HepG2 (cell line): ENCODE measurements around the gene OR1D5. TPM values are rescaled to one million over a fixed set of nuclear protein-coding genes. Genes with fewer than 3 reads are reported as not detected.

Experiments used
- ATAC-seq: fragments of 200-7000 bp; cut with Tn5 transposase; 3 replicates; pipeline ENCODE4 v1.9.1; 2020; ENCODE audit warnings: mild to moderate bottlenecking, moderate library complexity
- BruUV-seq: library from RNA; stranded (reverse); fragments of 400-500 nt; replicated peaks from 2 replicates; lab custom pipeline; 2021; lab: Mats Ljungman, UMichigan
- CTCF ChIA-PET: fragments of 300-600 bp; formaldehyde crosslinking; extraction: SDS; loops from one replicate; lab custom pipeline; 2021; ENCODE audit warnings: low total read pairs, inconsistent platforms, low intra/inter-chr PET ratio; lab: Yijun Ruan, JAX
- POLR2A ChIA-PET: fragments of 350-600 bp; sonication (Branson Sonifier 250); formaldehyde crosslinking; loops from one replicate; lab custom pipeline; 2020; ENCODE audit warnings: antibody characterized with exemption, inconsistent platforms; lab: Yijun Ruan, JAX
- DNase-seq: peaks from one replicate; pipeline ENCODE4 v3.0.0-alpha.2; 2015; ENCODE audit warnings: low spot score
- FAIRE-seq: peaks from 3 replicates; lab custom pipeline; 2011; peaks lifted over from hg19 to GRCh38; lab: Jason Lieb, UNC
- H2AFZ ChIP-seq: one replicate; pipeline ENCODE4 v1.6.1; 2011; ENCODE audit warnings: low read length, inconsistent platforms
- H3K27ac ChIP-seq: fragments of 300-600 bp; 3 replicates; pipeline ENCODE4 v1.8.0; 2011; ENCODE audit warnings: mixed run types, mild to moderate bottlenecking, mixed read lengths, low read length, inconsistent platforms; ENCODE audit not compliant: insufficient read depth; ENCODE audit errors: extremely low read length
- H3K27me3 ChIP-seq, 2 experiments: fragments of 200-600 bp in 1 of 2; 2 replicates in 1 of 2; 3 replicates in 1 of 2; pipeline versions ENCODE4 v1.6.0 to v1.8.0; 2011; ENCODE audit warnings: low read length in 2 of 2, mild to moderate bottlenecking in 2 of 2, moderate library complexity in 2 of 2, inconsistent platforms in 1 of 2; ENCODE audit not compliant: insufficient read depth in 2 of 2, control insufficient read depth in 1 of 2
- H3K36me3 ChIP-seq, 2 experiments: fragments of 200-600 bp in 1 of 2; replicated peaks in 1 of 2; 2 replicates in 1 of 2; 3 replicates in 1 of 2; pipeline versions ENCODE4 v1.5.1 to v1.8.0; 2011; ENCODE audit warnings: low read length in 2 of 2, inconsistent platforms in 1 of 2; ENCODE audit not compliant: insufficient read depth in 2 of 2, control insufficient read depth in 1 of 2
- H3K4me1 ChIP-seq: 2 replicates; pipeline ENCODE4 v1.5.1; 2012; ENCODE audit warnings: low read length, inconsistent platforms; ENCODE audit not compliant: insufficient read depth
- H3K4me2 ChIP-seq: 2 replicates; pipeline ENCODE4 v1.6.0; 2011; ENCODE audit warnings: low read depth, low read length, inconsistent platforms
- H3K4me3 ChIP-seq, 3 experiments: fragments of 200-600 bp in 1 of 3; sonication (generic), shearing (Covaris generic) in 1 of 3; replicated peaks in 1 of 3; 2 replicates each; pipeline ENCODE4 v1.5.1; 2011 to 2016; ENCODE audit warnings: low read length in 3 of 3, inconsistent platforms in 2 of 3, low read depth in 2 of 3, mild to moderate bottlenecking in 2 of 3, control low read depth in 1 of 3, mixed read lengths in 1 of 3; ENCODE audit not compliant: insufficient read depth in 1 of 3
- H3K79me2 ChIP-seq: one replicate; pipeline ENCODE4 v1.6.1; 2011; ENCODE audit warnings: low read length, inconsistent platforms; ENCODE audit not compliant: insufficient read depth
- H3K9ac ChIP-seq: 2 replicates; pipeline ENCODE4 v1.6.0; 2011; ENCODE audit warnings: mild to moderate bottlenecking, low read depth, low read length, inconsistent platforms; ENCODE audit not compliant: insufficient read depth
- H3K9me3 ChIP-seq: 2 replicates; pipeline ENCODE4 v1.5.1; 2012; ENCODE audit warnings: mild to moderate bottlenecking, low read length
- H4K20me1 ChIP-seq: 2 replicates; pipeline ENCODE4 v1.6.0; 2011; ENCODE audit warnings: inconsistent platforms, mild to moderate bottlenecking, low read length, moderate library complexity; ENCODE audit not compliant: insufficient read depth
- ELF3 ChIP-seq: IDR thresholded peaks from 2 replicates; pipeline ENCODE4 v1.6.1; 2016; ENCODE audit warnings: missing genetic modification reagents, missing compliant biosample characterization
- HHEX ChIP-seq: IDR thresholded peaks from 2 replicates; pipeline ENCODE4 v1.6.1; 2016; ENCODE audit warnings: control low read depth
- HIVEP1 ChIP-seq: sonication (generic); formaldehyde crosslinking; IDR thresholded peaks from 2 replicates; pipeline ENCODE4 v1.4.0; 2020; ENCODE audit warnings: mild to moderate bottlenecking, missing genetic modification reagents
- HMGA1 ChIP-seq: sonication (generic); formaldehyde crosslinking; conservative IDR thresholded peaks from 2 replicates; pipeline ENCODE4 v1.4.0; 2020; ENCODE audit warnings: missing genetic modification reagents
- KDM6A ChIP-seq: IDR thresholded peaks from 2 replicates; pipeline ENCODE4 v1.6.1; 2016; ENCODE audit warnings: low read depth
- KLF16 ChIP-seq, 2 experiments: sonication (generic) in 1 of 2; formaldehyde crosslinking in 1 of 2; IDR thresholded peaks; 2 replicates each; pipeline versions ENCODE4 v1.6.1 to v1.8.0; 2016 to 2023; ENCODE audit warnings: missing genetic modification reagents in 2 of 2, missing compliant biosample characterization in 1 of 2
- SMARCE1 ChIP-seq: fragments of 450-650 bp; IDR thresholded peaks from 2 replicates; pipeline ENCODE4 v1.6.1; 2017; ENCODE audit warnings: borderline replicate concordance
- SNRNP70 ChIP-seq: fragments of 200-400 bp; formaldehyde crosslinking; IDR thresholded peaks from 2 replicates; pipeline ENCODE4 v1.6.1; 2017; ENCODE audit warnings: mild to moderate bottlenecking, low read depth, low read length, moderate library complexity
- SYNCRIP ChIP-seq: fragments of 200-400 bp; formaldehyde crosslinking; IDR thresholded peaks from 2 replicates; pipeline ENCODE4 v1.6.1; 2018; ENCODE audit warnings: mild to moderate bottlenecking, low read depth, low read length; ENCODE audit not compliant: insufficient read depth
- ZFP90 ChIP-seq: sonication (generic); formaldehyde crosslinking; IDR thresholded peaks from 2 replicates; pipeline ENCODE4 v1.8.0; 2022; ENCODE audit warnings: missing genetic modification reagents, mild to moderate bottlenecking, inconsistent platforms, borderline replicate concordance
- ZNF263 ChIP-seq: sonication (generic); formaldehyde crosslinking; IDR thresholded peaks from 2 replicates; pipeline ENCODE4 v1.4.0; 2020; ENCODE audit warnings: missing genetic modification reagents
- WGBS: methylation state at CpG from one replicate; pipeline ENCODE4 v1.1.6; 2017; ENCODE audit warnings: low lambda C conversion rate; 5-methylcytosine and 5-hydroxymethylcytosine counted together
- in situ Hi-C: cut with HindIII; loops from 2 replicates; pipeline ENCODE4 v1.10.0; 2017; ENCODE audit warnings: low pct_unique_long_range_greater_than_20kb; ENCODE audit not compliant: extremely low pct_ligation_motif_present
- intact Hi-C: fragments of 100-400 bp; cut with micrococcal nuclease; formaldehyde crosslinking; loops from one replicate; pipeline ENCODE4 v1.10.0; 2022; ENCODE audit not compliant: unreplicated experiment
- polyA plus RNA-seq, 8 experiments: library from polyadenylated mRNA; depleted of rRNA in 3 of 8; stranded (reverse) in 7 of 8; unstranded in 1 of 8; fragments of >200 nt; fragmentation: Illumina TruSeq in 4 of 8; extraction: Trizol in 4 of 8; gene quantifications; 2 replicates each; pipeline versions ENCODE4 v1.2.1 to v1.2.3, GENCODE V29; 2011 to 2016; ENCODE audit warnings: low read depth in 4 of 8, missing spikeins in 1 of 8, mixed read lengths in 1 of 8; ENCODE audit not compliant: insufficient read depth in 1 of 8
- total RNA-seq, 5 experiments: library from RNA; depleted of rRNA; stranded (reverse); fragments of >200 nt; fragmentation: Illumina TruSeq; extraction: Trizol; gene quantifications; 2 replicates each; pipeline ENCODE4 v1.2.3, GENCODE V29; 2016; ENCODE audit warnings: low read depth in 1 of 5
- TF ChIP-seq, protein P1 (sequence below): sonication (generic); formaldehyde crosslinking; IDR thresholded peaks from 2 replicates; pipeline ENCODE4 v1.5.0; 2020; ENCODE audit warnings: mild to moderate bottlenecking, missing genetic modification reagents
- TF ChIP-seq, protein P2 (sequence below): IDR thresholded peaks from 2 replicates; pipeline ENCODE4 v1.6.1; 2016

The OR1D5 gene
- total and polyA plus RNA-seq, 2 of the 13 experiments (the other 11 are each of a cell fraction or from before 2014, with no cell fraction given) = not detected

DNA sequence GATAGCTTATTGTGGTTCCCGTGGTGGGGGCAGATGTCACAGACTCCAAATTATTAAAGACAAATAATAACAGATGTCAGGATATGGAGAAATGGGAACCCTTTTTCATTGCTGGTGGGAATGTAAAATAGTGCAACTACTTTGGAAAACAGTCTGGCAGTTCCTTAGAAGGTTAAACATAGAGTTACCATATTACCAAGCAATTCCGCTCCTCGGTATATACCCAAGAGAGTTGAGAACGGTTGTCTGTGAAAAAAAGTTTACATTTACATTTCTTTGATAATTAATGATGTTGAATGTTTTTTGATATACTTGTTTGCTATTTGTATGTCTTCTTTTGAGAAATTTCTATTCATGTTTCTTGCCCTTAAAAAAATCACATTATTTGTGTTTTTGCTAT is 41.2 kb downstream of the OR1D5 start (continued):
- TF ChIP-seq HMGA1 (CRISPR knock-in tag) (no peak), SYNCRIP (no peak), SMARCE1 (no peak), KDM6A (CRISPR knock-in tag) (no peak), ELF3 (CRISPR knock-in tag) (no peak), HIVEP1 (no peak), ZNF263 (CRISPR knock-in tag) (no peak), HHEX (CRISPR knock-in tag) (no peak), ZFP90 (CRISPR knock-in tag) (no peak)
- TF ChIP-seq, protein P1, sequence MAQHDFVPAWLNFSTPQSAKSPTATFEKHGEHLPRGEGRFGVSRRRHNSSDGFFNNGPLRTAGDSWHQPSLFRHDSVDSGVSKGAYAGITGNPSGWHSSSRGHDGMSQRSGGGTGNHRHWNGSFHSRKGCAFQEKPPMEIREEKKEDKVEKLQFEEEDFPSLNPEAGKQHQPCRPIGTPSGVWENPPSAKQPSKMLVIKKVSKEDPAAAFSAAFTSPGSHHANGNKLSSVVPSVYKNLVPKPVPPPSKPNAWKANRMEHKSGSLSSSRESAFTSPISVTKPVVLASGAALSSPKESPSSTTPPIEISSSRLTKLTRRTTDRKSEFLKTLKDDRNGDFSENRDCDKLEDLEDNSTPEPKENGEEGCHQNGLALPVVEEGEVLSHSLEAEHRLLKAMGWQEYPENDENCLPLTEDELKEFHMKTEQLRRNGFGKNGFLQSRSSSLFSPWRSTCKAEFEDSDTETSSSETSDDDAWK (CRISPR knock-in tag) = no peak

DNA sequence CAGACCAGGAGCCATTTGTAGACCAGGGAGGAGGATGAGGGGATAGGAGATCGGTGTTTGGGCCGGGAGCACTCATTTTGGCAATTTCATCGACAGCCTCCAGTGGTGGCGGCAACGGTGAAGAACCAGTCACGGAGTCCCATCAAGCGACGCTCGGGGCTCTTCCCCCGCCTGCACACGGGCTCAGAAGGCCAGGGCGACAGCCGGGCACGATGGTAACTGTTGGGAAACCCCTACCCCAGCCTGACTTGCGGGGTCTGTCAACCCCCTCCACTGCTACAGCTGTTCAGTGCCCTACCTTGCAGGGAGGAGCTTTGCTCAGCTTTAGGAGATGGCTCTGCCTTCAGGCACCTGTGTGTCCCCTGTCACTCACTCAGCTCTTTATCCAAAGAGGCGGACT is 43.0 kb downstream of the OR1D5 start:
- ChIA-PET POLR2A (no interaction called here), CTCF (no interaction called here)
- H3K79me2 ChIP-seq = no peaks in the 10 kb centered on the region
- in situ Hi-C loops (no loop called here), intact Hi-C loops (no loop called here)
- H2AFZ ChIP-seq = no peak overlapping the region
- H3K4me2 ChIP-seq = no peak overlapping the region
- H3K9ac ChIP-seq = no peak overlapping the region
- peaks cover 10 to 31% of the 10 kb centered on the region in 2 experiments for H3K36me3 ChIP-seq
- no peaks in the 10 kb centered on the region for H4K20me1 ChIP-seq
- DNase-seq (no peak), FAIRE-seq (no peak), ATAC-seq (no peak)
- H3K4me3 ChIP-seq = no peak overlapping the region
- no peak overlapping the region for H3K27ac ChIP-seq
- H3K27me3 ChIP-seq = no peaks in the 10 kb centered on the region
- TF ChIP-seq SNRNP70 = no peak
- TF ChIP-seq, protein P2, sequence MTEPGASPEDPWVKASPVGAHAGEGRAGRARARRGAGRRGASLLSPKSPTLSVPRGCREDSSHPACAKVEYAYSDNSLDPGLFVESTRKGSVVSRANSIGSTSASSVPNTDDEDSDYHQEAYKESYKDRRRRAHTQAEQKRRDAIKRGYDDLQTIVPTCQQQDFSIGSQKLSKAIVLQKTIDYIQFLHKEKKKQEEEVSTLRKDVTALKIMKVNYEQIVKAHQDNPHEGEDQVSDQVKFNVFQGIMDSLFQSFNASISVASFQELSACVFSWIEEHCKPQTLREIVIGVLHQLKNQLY = no peak
- TF ChIP-seq KLF16 (CRISPR knock-in tag; IDR thresholded peaks at IDR 0.05) = no peak
- no TSS peak for BruUV-seq
- 100% methylated on average over 2 of the region's 16 CpGs for WGBS
- H3K9me3 ChIP-seq = peaks cover 11% of the 10 kb centered on the region
- H3K4me1 ChIP-seq = no peaks in the 10 kb centered on the region
